ENCODE results near the gene LRRC8E. TPM values are rescaled to one million over a fixed set of nuclear protein-coding genes. Genes with fewer than 3 reads are reported as not detected.

Gene LRRC8E
- total and polyA plus RNA-seq, 10 of the 15 experiments (the other 5 are each of a cell fraction or from before 2014, with no cell fraction given): 0.04 to 0.32 (median 0.25) TPM; not detected in 7

DNA sequence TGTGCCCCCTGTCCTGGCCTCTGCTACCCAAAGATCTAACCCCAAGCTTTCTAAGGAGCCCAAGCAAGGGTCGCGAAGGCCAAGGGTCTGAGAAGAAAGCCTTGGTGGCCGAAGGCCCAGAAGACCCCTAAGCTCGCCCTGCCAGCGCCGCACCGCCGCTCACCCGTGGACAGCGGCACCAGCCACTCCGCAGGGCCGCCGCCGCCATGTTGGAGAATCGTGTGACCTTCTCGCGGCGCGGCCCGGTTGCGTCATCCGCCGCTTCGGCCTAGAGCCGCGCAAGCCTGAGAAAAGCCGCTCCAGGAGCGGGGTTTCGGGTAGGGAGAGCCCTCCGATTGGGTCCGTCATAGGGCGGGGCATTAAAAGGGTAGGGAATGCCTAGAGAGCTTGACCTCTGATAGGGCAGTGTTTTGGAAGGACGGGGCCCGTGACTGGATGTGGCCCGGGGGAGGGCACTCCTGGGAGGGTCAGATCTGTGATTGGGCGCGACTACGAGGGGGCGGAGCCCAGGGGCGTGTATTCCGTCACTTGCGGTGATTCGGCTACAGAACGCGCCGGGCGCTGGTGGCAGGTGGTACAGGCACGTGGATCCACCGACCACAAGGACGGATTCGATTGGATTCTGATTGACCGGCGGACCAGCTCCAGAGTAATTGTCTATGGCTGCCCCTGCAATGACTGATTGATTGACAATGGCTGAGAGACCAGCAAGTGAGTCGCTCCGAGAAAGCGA is 55.3 kb downstream of the LRRC8E start, which contains the start of gene TIMM44 (continued):
- TF ChIP-seq, protein P1, sequence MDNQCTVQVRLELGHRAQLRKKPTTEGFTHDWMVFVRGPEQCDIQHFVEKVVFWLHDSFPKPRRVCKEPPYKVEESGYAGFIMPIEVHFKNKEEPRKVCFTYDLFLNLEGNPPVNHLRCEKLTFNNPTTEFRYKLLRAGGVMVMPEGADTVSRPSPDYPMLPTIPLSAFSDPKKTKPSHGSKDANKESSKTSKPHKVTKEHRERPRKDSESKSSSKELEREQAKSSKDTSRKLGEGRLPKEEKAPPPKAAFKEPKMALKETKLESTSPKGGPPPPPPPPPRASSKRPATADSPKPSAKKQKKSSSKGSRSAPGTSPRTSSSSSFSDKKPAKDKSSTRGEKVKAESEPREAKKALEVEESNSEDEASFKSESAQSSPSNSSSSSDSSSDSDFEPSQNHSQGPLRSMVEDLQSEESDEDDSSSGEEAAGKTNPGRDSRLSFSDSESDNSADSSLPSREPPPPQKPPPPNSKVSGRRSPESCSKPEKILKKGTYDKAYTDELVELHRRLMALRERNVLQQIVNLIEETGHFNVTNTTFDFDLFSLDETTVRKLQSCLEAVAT (IDR thresholded peaks at IDR 0.05): no peak
- TF ChIP-seq RBBP5 (conservative IDR thresholded peaks at IDR 0.05) (no peak), NRF1 (conservative IDR thresholded peaks at IDR 0.05; ENCODE audit: low read depth, low read length) (peak; percentile 33; the same call in 1 of the 2 replicates), JUND (IDR thresholded peaks at IDR 0.05; ENCODE audit: low read depth, low read length) (peak; percentile 64; the same call in 1 of the 2 replicates), MEF2B (IDR thresholded peaks at IDR 0.05; ENCODE audit: partially characterized antibody, poor library complexity, severe bottlenecking) (no peak), HDAC6 (IDR thresholded peaks at IDR 0.05; ENCODE audit: unreplicated experiment) (no peak), NFYB (IDR thresholded peaks at IDR 0.05; ENCODE audit: insufficient read depth, low read depth, low read length) (peak; percentile 82), KLF5 (IDR thresholded peaks at IDR 0.05; ENCODE audit: partially characterized antibody) (peak; percentile 21), CREB1 (IDR thresholded peaks at IDR 0.05; ENCODE audit: low read depth) (peak; percentile 97), STAT1 (conservative IDR thresholded peaks at IDR 0.05) (no peak), RAD21 (IDR thresholded peaks at IDR 0.05; ENCODE audit: insufficient read depth, low read depth, low read length) (no peak), ESRRA (IDR thresholded peaks at IDR 0.05; ENCODE audit: low read length) (peak; percentile 77; the same call in 1 of the 2 replicates), ZNF217 (IDR thresholded peaks at IDR 0.05) (no peak), MEF2A (IDR thresholded peaks at IDR 0.05; ENCODE audit: insufficient read depth, low read depth, low read length) (no peak)
- TF ChIP-seq, protein P2, sequence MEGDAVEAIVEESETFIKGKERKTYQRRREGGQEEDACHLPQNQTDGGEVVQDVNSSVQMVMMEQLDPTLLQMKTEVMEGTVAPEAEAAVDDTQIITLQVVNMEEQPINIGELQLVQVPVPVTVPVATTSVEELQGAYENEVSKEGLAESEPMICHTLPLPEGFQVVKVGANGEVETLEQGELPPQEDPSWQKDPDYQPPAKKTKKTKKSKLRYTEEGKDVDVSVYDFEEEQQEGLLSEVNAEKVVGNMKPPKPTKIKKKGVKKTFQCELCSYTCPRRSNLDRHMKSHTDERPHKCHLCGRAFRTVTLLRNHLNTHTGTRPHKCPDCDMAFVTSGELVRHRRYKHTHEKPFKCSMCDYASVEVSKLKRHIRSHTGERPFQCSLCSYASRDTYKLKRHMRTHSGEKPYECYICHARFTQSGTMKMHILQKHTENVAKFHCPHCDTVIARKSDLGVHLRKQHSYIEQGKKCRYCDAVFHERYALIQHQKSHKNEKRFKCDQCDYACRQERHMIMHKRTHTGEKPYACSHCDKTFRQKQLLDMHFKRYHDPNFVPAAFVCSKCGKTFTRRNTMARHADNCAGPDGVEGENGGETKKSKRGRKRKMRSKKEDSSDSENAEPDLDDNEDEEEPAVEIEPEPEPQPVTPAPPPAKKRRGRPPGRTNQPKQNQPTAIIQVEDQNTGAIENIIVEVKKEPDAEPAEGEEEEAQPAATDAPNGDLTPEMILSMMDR (IDR thresholded peaks at IDR 0.05 in 2 of 3, conservative IDR thresholded peaks at IDR 0.05 in 1 of 3; ENCODE audit: control insufficient read depth in 2 of 3, extremely low read depth in 1 of 3, insufficient read depth in 1 of 3, low read depth in 3 of 3, low read length in 3 of 3): no peak
- TF ChIP-seq, protein P3, sequence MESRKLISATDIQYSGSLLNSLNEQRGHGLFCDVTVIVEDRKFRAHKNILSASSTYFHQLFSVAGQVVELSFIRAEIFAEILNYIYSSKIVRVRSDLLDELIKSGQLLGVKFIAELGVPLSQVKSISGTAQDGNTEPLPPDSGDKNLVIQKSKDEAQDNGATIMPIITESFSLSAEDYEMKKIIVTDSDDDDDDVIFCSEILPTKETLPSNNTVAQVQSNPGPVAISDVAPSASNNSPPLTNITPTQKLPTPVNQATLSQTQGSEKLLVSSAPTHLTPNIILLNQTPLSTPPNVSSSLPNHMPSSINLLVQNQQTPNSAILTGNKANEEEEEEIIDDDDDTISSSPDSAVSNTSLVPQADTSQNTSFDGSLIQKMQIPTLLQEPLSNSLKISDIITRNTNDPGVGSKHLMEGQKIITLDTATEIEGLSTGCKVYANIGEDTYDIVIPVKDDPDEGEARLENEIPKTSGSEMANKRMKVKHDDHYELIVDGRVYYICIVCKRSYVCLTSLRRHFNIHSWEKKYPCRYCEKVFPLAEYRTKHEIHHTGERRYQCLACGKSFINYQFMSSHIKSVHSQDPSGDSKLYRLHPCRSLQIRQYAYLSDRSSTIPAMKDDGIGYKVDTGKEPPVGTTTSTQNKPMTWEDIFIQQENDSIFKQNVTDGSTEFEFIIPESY (IDR thresholded peaks at IDR 0.05): no peak
- TF ChIP-seq, protein P4, sequence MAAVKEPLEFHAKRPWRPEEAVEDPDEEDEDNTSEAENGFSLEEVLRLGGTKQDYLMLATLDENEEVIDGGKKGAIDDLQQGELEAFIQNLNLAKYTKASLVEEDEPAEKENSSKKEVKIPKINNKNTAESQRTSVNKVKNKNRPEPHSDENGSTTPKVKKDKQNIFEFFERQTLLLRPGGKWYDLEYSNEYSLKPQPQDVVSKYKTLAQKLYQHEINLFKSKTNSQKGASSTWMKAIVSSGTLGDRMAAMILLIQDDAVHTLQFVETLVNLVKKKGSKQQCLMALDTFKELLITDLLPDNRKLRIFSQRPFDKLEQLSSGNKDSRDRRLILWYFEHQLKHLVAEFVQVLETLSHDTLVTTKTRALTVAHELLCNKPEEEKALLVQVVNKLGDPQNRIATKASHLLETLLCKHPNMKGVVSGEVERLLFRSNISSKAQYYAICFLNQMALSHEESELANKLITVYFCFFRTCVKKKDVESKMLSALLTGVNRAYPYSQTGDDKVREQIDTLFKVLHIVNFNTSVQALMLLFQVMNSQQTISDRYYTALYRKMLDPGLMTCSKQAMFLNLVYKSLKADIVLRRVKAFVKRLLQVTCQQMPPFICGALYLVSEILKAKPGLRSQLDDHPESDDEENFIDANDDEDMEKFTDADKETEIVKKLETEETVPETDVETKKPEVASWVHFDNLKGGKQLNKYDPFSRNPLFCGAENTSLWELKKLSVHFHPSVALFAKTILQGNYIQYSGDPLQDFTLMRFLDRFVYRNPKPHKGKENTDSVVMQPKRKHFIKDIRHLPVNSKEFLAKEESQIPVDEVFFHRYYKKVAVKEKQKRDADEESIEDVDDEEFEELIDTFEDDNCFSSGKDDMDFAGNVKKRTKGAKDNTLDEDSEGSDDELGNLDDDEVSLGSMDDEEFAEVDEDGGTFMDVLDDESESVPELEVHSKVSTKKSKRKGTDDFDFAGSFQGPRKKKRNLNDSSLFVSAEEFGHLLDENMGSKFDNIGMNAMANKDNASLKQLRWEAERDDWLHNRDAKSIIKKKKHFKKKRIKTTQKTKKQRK (IDR thresholded peaks at IDR 0.05; ENCODE audit: low read depth, low read length): peak; percentile 24; the same call in 1 of the 2 replicates
- TF ChIP-seq, protein P5, sequence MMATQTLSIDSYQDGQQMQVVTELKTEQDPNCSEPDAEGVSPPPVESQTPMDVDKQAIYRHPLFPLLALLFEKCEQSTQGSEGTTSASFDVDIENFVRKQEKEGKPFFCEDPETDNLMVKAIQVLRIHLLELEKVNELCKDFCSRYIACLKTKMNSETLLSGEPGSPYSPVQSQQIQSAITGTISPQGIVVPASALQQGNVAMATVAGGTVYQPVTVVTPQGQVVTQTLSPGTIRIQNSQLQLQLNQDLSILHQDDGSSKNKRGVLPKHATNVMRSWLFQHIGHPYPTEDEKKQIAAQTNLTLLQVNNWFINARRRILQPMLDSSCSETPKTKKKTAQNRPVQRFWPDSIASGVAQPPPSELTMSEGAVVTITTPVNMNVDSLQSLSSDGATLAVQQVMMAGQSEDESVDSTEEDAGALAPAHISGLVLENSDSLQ (IDR thresholded peaks at IDR 0.05): peak; percentile 96
